CD4-positive, alpha-beta T cell treated with Interleukin-6 at 100 ng/mL for 8 hours (primary cell): ENCODE measurements around the gene VIPR2.
"Not testable (repeated sequence)": the region's sequence is repeated elsewhere in the genome, so short reads cannot be mapped to it uniquely, and the experiment has no call there.

Experiments used
- DNase-seq: peaks from one replicate; pipeline ENCODE4 v3.0.0-alpha.2; 2020; ENCODE audit warnings: mixed read lengths, low spot score

Gene VIPR2, protein sequence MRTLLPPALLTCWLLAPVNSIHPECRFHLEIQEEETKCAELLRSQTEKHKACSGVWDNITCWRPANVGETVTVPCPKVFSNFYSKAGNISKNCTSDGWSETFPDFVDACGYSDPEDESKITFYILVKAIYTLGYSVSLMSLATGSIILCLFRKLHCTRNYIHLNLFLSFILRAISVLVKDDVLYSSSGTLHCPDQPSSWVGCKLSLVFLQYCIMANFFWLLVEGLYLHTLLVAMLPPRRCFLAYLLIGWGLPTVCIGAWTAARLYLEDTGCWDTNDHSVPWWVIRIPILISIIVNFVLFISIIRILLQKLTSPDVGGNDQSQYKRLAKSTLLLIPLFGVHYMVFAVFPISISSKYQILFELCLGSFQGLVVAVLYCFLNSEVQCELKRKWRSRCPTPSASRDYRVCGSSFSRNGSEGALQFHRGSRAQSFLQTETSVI

DNA sequence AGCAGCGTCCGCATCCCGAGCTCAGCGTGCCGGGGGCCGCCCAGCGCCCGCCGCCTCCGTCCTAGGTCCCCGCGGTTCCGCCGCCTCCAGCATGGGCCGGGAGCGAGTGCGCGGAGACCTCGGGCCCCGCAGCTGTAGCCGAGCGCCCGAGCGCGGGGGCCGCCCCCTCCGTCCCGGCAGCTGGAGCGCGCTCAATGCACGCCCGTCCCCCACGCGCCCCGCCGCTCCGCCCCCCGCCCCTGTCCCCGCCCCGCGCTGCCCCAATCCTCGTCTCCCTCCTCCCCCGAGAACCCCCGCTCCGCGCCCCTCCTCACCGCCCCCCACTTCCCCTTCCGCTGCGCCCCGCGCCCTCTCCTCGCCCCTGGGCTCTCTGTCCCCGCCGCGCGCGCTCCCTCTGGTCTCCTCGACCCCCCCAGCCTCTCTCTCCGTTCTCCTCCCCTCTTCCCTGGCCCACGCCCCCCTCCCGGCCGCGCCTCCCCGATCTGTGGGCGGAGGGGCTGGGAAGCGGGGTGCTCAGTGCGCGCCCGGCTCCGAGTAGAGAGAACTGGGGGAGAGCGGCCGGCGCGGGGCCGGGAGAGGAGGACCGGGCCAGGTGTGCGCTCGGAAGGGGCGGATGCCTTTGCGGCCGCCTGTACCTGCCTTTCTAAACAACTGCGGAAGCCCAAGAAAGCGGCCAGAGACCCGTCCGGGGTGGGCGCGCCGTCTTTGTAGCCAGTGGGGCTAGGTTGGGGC, at the start of gene VIPR2:
Gene VIPR2 (minus strand): TSS at position 110 of the 732 bp plus-strand sequence. CDS start 96 bp downstream, at position 14.
- DNase-seq = peak; percentile 4

DNA sequence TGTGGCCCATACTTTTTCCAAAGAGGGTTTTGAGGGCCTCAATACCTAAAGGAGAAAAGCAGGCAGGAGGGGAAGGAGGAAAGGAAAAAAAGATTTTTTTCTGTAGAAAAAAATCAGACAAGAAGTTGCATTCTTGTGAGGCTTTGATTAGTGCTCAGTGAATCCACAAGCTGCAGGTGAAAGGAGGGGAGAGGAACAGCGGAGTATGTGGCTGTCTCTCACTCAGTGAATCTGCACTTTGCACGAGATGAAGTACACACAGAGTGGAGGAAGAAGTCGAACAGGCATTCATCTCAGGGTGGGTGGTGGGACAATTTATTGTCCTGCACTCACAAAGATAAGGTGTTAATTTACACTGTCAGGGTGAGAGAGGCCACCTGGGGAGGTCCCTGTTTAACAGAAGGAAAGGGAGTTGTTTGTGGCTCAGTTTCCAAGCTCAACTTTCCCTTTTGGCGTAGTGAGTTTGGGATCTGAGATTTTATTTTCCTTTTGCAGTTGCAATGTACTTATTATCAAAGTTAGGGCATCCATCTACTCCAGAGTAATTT, 49.0 kb upstream of the VIPR2 start:
- no peak for DNase-seq

DNA sequence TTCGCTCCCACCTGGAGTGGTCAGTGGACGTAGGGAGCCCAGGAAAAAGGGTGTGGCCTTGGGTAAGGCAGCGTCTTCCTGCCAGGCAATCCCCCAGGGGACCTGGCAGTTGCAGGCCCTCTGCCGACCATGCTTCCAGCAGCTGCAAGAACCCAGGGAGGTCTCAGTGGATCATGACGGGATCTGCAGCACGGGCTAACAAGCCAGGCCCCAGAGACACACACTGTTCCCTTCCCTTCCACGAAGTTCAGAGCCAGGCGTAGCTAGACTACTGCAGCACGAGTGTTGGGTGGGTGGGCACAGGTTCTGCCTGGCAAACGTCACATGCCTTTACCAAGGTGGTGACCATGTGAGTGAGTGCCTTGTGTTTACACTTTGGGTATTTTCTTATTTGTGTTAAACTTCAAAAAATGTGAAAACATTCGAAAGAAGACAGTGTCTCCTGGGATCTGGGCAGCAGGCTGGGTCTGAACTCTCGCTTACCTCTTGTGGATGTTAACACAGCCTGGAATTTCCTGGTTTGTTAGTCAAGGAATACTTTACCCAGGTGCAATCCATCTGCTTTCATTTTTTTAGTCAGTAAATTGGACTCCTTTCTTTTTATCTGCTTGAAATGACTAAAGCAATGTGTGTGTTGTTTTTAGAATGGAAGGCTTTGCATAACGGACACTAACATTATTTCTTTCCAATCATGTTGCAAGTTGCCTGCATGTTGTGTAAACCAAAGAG, 48.2 kb upstream of the VIPR2 start:
- no peak for DNase-seq

DNA sequence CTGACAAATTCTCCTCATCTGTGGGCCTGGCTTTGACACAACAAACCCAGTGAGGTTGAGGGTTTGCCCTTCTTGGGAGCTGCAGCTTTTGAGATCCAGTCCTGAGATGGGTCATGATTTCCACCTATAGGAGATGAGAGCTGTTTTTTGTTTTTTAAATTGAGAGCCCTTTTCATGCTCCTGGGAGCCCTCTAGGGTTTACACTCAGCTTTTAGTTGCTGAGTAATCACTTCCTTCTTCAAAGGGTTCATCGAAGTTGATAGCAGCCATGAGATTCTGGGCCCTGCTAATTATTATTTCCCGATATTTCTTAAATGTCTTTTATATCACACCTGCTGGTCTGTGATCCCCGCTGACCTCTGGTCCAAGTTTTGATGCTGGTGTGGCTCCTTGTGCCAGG, 47.3 kb upstream of the VIPR2 start:
- no peak for DNase-seq

DNA sequence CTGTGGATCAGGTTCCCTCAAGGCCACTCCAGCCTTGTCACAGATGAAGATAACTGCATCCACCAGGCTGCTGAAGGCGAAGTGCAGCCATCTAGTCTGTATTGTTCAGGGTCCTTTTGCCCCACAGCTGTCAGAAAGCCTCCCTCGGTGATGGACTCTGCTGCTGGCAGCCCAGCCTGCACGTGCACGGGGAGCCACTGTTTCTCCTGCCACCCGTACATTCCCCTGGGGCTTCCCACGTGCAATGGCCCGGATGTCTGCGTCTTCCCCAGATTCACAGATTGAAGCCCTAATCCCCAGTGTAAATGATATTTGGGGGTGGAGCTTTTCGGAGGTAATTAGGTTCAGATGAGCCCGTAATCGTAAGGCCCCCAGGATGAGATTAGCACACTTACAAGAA, 46.6 kb upstream of the VIPR2 start:
- DNase-seq = no peak

DNA sequence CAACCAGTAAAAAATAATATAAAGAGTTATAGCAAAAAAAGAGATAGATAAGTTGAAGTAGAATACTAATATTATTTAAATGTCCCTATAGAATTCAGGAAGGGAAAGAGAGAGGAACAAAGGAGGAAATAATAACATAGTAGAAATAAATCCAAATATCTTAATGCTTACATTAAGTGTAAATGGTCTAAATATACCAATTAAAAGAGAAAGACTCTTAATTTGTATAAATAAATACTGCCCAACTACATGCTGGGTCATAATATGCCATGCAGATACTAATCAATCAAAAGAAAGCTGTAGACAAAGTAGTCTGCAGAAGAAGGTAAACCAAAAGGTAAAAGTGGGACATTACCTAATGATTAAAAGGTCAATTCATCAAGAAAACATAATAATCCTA, 43.3 kb upstream of the VIPR2 start:
- no peak for DNase-seq

DNA sequence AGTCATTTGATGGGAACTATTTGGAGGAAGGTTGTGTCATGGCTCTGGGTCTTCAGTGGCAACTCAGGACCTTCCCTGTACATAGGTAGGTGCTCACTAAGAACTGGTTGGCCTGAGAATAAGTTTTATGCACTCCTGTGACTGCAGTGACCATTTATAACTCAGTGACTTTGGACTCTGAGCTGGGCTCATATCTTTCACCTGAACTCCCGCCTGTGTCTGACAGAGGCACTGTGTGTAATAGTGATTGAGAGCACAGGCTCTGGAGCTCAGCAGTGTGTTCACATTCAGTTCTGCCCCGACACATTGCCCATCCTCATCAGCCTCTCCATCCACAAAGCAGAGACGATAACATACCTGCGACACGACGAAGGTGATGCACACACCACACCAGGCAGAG, 34.6 kb upstream of the VIPR2 start:
- DNase-seq = no peak

DNA sequence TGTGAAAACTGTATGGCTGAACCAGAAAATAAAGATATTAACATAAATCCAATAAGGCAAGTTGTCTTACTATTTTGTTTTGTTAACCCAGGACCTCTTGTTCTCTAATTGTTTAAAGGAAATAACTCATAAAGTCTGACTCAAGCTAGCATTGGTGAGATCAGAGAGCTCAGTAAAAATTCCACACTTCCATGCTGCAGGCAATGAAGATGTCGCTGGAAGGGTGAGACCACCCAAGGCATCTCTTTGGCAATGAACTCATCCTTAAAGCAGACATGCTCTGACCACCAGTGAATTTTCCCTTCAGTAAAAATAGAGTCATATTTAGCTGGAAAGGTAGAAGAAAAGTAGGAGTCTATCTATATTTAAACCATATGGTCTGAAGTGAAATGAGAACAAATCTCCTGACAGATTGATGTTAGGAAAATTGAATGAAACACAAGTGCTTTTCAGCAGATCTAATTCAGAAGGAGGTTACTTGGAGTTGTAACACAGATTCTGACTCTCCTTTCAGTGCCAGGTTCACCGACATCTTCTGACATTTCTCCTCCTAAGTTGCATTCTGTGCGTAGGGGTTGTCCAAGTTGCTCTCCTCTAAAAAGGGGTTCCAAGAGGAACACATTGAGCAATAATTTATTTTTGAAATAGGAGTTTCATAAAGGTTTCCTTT, 32.8 kb upstream of the VIPR2 start:
- no peak for DNase-seq

DNA sequence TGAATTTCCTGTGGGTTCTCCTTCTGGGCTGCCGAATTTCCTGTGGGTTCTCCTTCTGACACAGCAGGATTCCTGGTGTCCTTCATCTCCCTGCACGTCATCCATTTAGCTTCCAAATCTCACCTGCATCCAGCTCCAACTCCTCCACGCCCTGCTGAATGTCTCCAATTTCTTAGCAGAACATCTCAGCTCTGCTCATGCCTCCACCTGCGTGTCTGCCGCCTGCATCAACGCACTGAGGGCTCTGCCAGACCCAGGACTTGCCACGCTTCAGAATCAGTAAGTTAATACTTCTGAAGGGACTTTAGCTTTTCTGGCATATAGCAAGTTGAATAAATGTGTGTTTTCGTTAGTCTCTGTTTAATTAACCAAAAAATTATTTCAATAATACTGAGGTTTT, 31.1 kb upstream of the VIPR2 start:
- DNase-seq = no peak

DNA sequence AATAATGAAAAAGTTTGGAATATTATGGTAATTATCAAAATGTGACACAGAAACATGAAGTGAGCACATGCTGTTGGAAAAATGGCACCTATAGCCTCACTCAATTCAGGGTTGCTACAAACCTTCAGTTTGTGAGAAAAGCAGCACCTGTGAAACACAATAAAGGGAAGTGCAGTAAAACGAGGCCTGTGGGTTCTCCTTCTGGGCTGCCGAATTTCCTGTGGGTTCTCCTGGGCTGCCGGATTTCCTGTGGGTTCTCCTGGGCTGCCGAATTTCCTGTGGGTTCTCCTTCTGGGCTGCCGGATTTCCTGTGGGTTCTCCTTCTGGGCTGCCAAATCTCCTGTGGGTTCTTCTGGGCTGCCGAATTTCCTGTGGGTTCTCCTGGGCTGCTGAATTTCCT, 30.4 kb upstream of the VIPR2 start:
- DNase-seq = not testable (repeated sequence)

DNA sequence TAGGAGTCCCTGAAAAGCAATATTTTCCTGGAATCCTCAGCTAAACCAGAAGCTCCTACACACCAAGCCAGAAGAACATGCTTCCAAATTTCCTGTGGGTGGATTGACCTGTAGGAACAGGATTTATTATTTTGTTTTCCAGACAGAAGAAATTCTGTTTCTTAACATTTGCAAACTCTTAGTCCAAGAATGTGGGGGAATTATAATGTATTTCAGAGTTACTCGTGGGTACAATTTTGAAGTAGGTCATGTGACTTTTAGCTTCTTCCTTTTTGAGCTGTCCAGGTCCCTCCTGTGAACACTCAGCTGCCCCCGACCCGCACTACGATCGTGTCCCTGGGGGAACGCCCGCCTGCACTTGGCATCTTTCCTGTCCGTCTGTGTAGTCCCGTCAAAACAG, 27.7 kb upstream of the VIPR2 start:
- DNase-seq = no peak

DNA sequence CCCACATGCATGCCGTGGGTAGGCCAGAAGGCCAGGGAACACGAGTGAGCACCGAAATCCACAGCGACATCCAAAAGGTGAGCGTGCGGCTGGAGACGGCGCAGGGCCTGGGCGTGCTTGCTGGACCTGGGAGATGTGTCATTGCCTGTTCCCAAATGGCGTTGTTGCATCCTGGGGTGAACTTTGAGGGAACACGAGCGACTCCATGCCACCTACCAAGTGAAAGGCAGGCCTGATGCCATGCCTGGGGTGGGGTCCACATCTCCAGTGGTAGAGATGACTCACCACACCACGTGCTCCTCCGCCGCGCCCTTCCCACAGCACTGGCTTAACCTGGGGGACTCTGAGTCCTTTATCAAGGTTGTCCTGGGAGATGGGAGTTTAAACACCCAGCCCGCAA, 24.7 kb upstream of the VIPR2 start:
- DNase-seq = no peak

DNA sequence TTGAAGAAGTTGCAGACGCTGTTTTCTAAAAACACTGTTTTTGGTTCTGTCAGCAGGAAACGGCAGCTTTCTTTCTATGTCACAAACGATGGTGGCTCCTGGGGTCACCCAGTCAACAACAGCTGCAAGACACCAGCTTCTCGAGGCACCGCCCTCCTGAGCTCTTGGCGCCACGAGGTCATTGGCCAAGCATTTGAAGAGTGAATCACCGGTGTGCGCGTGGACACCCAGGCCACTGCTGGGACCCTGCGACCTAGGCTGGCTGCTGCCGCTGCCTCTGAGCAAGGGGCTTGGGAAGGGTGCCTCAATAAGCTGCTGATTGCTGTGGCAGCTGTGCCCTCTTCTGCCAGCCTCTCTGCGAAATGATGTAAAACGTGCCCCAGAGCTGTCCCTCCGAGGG, 22.5 kb upstream of the VIPR2 start:
- DNase-seq = no peak

DNA sequence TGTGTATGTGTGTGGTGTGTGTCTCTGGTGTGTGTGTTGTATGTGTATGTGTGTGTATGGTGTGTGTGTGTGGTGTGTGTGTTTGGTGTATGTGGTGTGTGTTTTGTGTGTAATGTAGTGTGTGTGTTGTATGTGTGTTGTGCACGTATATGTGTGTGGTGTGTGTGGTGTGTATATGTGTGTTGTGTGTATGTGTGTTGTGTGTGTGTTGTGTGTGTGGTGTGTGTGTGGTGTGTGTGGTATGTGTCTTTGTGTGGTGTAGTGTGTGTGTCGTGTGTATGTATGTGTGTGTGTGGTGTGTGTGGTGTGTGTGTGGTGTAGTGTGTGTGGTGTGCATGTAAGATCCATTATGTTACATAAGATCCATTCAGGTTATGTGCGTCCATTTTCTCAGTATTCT, 21.9 kb upstream of the VIPR2 start:
- DNase-seq = no peak

DNA sequence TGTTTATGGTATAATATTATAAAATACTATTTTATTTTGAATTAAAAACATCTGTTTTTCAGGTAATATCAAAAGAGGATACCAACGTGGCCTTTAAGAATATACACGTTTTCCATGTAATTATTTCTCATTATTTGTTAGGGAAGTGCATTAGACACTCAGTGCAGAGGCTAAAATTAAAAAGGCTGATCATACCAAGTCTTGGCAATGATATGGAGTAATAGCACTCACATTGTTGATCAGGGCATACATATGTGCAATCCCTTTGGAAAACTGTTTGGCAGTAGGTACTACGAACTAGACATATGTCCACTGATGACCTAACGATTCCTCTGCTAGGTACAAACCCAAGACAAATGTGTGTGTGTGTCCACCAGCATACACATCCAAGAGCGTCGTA, 20.7 kb upstream of the VIPR2 start:
- no peak for DNase-seq

DNA sequence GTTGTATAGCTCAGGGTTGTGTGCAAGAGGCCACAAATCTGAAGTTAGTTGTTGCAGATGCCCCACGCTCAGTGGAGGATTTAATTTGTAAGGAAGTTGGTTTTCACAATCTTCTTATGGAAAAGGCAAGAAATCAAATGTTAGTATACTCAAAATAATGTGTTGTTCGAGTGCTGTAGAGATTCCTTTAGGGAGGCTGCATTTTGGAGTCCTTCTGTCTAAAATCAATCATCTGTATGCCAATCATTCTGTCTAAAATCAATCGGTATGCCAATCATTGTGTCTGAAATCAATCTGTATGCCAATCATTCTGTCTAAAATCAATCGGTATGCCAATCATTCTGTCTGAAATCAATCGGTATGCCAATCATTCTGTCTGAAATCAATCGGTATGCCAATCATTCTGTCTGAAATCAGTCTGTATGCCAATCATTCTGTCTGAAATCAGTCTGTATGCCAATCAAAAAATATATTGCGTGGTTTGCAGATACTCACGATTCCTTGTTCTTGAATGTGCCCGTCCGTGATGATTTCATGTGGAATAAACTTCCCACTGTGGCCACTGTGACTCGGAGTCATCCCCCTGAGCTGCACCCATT, 19.1 kb upstream of the VIPR2 start:
- not testable (repeated sequence) for DNase-seq

DNA sequence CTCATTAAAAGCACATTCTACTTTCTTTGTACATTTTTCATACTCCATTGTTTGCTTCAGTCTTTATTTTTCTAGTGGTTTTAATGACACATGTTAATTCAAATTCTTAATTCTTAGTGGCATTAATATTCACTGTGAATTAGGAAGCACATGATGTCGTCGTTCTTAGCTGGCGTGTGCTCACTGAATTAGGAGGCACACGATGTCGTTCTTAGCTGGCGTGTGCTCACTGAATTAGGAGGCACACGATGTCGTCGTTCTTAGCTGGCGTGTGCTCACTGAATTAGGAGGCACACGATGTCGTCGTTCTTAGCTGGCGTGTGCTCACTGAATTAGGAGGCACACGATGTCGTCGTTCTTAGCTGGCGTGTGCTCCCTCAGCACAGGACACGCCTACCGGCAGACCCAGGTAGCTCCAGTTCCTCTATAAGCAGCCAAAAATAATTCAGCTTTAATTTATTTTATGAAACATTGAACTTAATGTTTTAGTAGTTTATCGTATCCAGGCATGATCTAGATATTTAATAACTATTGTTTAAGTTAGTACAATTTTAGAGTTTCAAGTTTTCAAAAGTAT, 17.5 kb upstream of the VIPR2 start:
- not testable (repeated sequence) for DNase-seq

DNA sequence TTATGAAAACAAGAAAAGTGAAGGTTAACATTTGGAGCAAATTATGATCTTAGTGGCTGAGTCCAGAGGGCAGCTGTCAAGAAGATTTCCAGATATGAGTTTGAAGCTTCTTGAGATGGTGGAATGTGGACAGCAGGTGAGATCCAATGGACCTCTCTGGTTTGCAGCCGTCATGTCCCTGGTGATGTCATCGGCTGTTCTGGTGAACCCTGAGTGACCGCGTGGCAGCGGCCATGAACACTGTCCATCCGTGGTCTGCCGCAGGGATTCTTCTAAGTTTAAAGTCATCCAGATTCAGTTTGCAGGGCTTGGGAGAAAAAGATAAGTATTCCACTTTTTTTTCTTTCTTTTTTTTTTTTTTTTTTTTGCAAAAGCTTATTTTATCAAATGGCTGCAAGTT, 15.8 kb upstream of the VIPR2 start:
- DNase-seq = no peak

DNA sequence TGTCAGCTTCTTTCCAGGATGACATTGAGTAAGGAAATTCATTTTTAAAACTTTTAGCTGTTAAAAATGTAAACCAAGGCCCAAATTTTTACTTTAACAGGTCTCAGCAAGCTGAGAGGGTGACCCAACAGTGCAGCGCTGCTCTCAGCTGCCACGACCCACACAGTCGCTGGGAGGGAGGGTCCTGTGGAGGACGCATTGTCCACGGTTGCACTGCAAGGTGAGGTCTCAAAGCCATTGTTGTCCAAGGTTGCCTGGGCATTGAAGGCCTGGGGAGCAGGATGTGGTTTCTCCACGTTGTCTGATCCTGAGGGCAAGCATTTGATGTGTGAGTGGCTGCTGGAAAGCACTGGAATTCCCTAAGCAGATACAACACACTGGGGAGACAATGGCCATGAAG, 15.1 kb upstream of the VIPR2 start:
- DNase-seq = no peak

DNA sequence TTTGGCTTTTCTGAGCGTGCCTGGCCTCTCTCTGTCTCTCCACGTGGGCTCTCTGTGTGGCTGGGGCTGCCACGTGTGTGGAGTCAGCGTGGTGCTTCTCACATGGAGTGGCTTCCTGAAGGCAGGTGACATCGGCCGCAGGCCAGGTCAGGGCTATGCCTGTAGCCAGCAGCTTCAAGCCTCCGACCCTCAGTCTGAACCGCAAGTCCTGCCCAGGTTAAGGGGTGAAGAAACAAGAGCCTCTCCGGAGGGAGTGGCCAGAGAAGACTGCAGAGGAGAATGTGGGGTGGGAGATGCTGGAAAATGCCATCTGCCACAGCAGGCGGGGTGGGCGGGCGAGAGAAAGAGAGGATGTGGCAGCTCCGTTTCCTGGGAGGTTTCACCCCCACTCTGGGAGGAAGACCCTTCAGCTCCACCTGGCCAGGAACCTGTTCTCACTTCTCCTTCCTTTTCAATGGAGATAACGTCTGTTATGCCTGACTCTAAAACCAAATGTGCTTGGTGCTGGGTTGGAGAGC, 14.3 kb upstream of the VIPR2 start:
- DNase-seq = no peak
